Adrenal gland (tissue), 5 donors: ENCODE measurements around the gene PTX4.
"Not testable (repeated sequence)": the region's sequence is repeated elsewhere in the genome, so short reads cannot be mapped to it uniquely, and the experiment has no call there.

ENCODE experiments used
- POLR2A ChIP-seq, 2 donors: fragments of 450-650 bp; IDR thresholded peaks; one replicate each; pipeline ENCODE4 v1.6.1; 2017; ENCODE audit warnings: antibody characterized with exemption in 2 of 2, mild to moderate bottlenecking in 2 of 2, moderate library complexity in 1 of 2
- TF ChIP-seq, protein P1 (sequence below), 6 experiments: fragments of 450-650 bp in 4 of 6; fragments of 200-600 bp in 2 of 6; sonication (generic) in 1 of 6; IDR thresholded peaks; 1 replicate in 5 of 6; 2 replicates in 1 of 6; pipeline versions ENCODE4 v1.5.1 to v1.8.0; 2016 to 2021; ENCODE audit warnings: antibody characterized with exemption in 6 of 6, mild to moderate bottlenecking in 2 of 6, moderate library complexity in 1 of 6
- donor health status: DM: no; HTN: no; CAD: no.

DNA sequence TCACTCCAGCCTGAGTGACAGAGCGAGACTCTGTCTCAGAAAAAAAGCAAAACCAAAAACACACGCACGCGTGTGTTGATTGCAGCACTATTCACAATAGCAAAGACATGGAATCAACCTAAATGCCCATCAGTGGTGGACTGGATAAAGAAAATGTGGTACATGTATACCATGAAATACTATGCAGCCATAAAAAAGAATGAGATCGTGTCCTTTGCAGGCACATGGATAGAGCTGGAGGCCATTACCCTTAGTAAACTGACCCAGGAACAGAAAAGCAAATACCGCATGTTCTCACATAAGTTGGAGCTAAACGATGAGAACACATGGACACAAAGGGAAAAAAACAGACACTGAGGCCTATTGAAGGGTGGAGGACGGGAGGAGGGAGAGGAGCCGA is 9.8 kb downstream of the PTX4 start:
- not testable (repeated sequence) for TF ChIP-seq POLR2A (IDR thresholded peaks at IDR 0.05)
- TF ChIP-seq, protein P1, sequence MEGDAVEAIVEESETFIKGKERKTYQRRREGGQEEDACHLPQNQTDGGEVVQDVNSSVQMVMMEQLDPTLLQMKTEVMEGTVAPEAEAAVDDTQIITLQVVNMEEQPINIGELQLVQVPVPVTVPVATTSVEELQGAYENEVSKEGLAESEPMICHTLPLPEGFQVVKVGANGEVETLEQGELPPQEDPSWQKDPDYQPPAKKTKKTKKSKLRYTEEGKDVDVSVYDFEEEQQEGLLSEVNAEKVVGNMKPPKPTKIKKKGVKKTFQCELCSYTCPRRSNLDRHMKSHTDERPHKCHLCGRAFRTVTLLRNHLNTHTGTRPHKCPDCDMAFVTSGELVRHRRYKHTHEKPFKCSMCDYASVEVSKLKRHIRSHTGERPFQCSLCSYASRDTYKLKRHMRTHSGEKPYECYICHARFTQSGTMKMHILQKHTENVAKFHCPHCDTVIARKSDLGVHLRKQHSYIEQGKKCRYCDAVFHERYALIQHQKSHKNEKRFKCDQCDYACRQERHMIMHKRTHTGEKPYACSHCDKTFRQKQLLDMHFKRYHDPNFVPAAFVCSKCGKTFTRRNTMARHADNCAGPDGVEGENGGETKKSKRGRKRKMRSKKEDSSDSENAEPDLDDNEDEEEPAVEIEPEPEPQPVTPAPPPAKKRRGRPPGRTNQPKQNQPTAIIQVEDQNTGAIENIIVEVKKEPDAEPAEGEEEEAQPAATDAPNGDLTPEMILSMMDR (IDR thresholded peaks at IDR 0.05) = not testable (repeated sequence)
